ENCODE data around the gene DDX39A.

The DDX39A gene

GRCh38 chr19:14379294-14380065 is 39.7 kb downstream of the DDX39A start:
- Histone ChIP-seq H3K4ac (ENCODE audit: low read depth in 1 of 2, low read length in 2 of 2) (no peak overlapping the region), H3K79me1 (replicated peaks; ENCODE audit: low read length, poor library complexity, severe bottlenecking) (peaks cover 13% of the 10 kb centered on the region), H3K27ac (ENCODE audit: low read length, poor library complexity, severe bottlenecking) (no peak overlapping the region), H3K14ac (ENCODE audit: low read length in 2 of 2) (no peak overlapping the region), H3K4me3 (ENCODE audit: insufficient read depth in 1 of 2, low read depth in 1 of 2, low read length in 2 of 2) (no peak overlapping the region), H3K9ac (ENCODE audit: low read length) (no peak overlapping the region), H3K36me3 (ENCODE audit: control insufficient read depth in 1 of 2, insufficient read depth in 2 of 2, low read depth in 1 of 2, low read length in 2 of 2) (no peaks in the 10 kb centered on the region), H3K23ac (ENCODE audit: low read length in 2 of 2) (no peak overlapping the region), H3K4me1 (ENCODE audit: control insufficient read depth, insufficient read depth, low read depth, low read length) (peaks cover 32% of the 10 kb centered on the region), H2BK120ac (ENCODE audit: low read depth, low read length) (no peak overlapping the region), H3K27me3 (ENCODE audit: control insufficient read depth in 1 of 2, insufficient read depth in 1 of 2, low read length in 2 of 2) (no peaks in the 10 kb centered on the region), H2BK5ac (ENCODE audit: low read depth, low read length, poor library complexity, severe bottlenecking) (no peak overlapping the region), H2AK5ac (ENCODE audit: low read length, severe bottlenecking) (no peak overlapping the region), H3K9me3 (ENCODE audit: control insufficient read depth, low read length) (no peaks in the 10 kb centered on the region), H4K8ac (ENCODE audit: low read length) (no peak overlapping the region), H2AFZ (ENCODE audit: low read depth, low read length) (no peak overlapping the region), H3K4me2 (ENCODE audit: low read length, poor library complexity, severe bottlenecking) (no peak overlapping the region), H3K18ac (ENCODE audit: low read depth in 1 of 2, low read length in 2 of 2) (no peak overlapping the region), H2BK12ac (ENCODE audit: low read length in 2 of 2) (no peak overlapping the region), H4K91ac (ENCODE audit: low read length) (no peak overlapping the region), H2BK15ac (ENCODE audit: low read depth, poor library complexity, severe bottlenecking) (no peak overlapping the region)
- no peak for DNase-seq
- 81% methylated on average over 9 of the region's 9 CpGs for WGBS

GRCh38 chr19:14378890-14379289 is 40.3 kb downstream of the DDX39A start:
- H2BK15ac ChIP-seq (ENCODE audit: low read depth, poor library complexity, severe bottlenecking): no peak overlapping the region
- 73% methylated on average over 3 of the region's 4 CpGs for WGBS
- no peak overlapping the region for H3K23ac ChIP-seq (ENCODE audit: low read length in 2 of 2)
- H2AK5ac ChIP-seq (ENCODE audit: low read length, severe bottlenecking): no peak overlapping the region
- H3K79me1 ChIP-seq (replicated peaks; ENCODE audit: low read length, poor library complexity, severe bottlenecking): peaks cover 11% of the 10 kb centered on the region
- H3K36me3 ChIP-seq (ENCODE audit: control insufficient read depth in 1 of 2, insufficient read depth in 2 of 2, low read depth in 1 of 2, low read length in 2 of 2): no peaks in the 10 kb centered on the region
- H3K4me3 ChIP-seq (ENCODE audit: insufficient read depth in 1 of 2, low read depth in 1 of 2, low read length in 2 of 2): no peak overlapping the region
- peak overlapping the region; percentile 24 for H4K8ac ChIP-seq (ENCODE audit: low read length)
- H3K14ac ChIP-seq (ENCODE audit: low read length in 2 of 2): no peak overlapping the region
- no peak overlapping the region for H3K4ac ChIP-seq (ENCODE audit: low read depth in 1 of 2, low read length in 2 of 2)
- no peak overlapping the region for H2BK12ac ChIP-seq (ENCODE audit: low read length in 2 of 2)
- no peak overlapping the region for H4K91ac ChIP-seq (ENCODE audit: low read length)
- no peak overlapping the region for H2AFZ ChIP-seq (ENCODE audit: low read depth, low read length)
- H3K27ac ChIP-seq (ENCODE audit: low read length, poor library complexity, severe bottlenecking): no peak overlapping the region
- H3K18ac ChIP-seq (ENCODE audit: low read depth in 1 of 2, low read length in 2 of 2): no peak overlapping the region
- no peak overlapping the region for H2BK5ac ChIP-seq (ENCODE audit: low read depth, low read length, poor library complexity, severe bottlenecking)
- no peak overlapping the region for H3K9ac ChIP-seq (ENCODE audit: low read length)
- H3K9me3 ChIP-seq (ENCODE audit: control insufficient read depth, low read length): no peaks in the 10 kb centered on the region
- no peak for DNase-seq
- peaks cover 26% of the 10 kb centered on the region for H3K4me1 ChIP-seq (ENCODE audit: control insufficient read depth, insufficient read depth, low read depth, low read length)
- no peak overlapping the region for H3K4me2 ChIP-seq (ENCODE audit: low read length, poor library complexity, severe bottlenecking)
- no peak overlapping the region for H2BK120ac ChIP-seq (ENCODE audit: low read depth, low read length)
- no peaks in the 10 kb centered on the region for H3K27me3 ChIP-seq (ENCODE audit: control insufficient read depth in 1 of 2, insufficient read depth in 1 of 2, low read length in 2 of 2)

GRCh38 chr19:14377883-14378328 is 41.2 kb downstream of the DDX39A start:
- no peak overlapping the region for H2BK12ac ChIP-seq (ENCODE audit: low read length in 2 of 2)
- peaks cover 22% of the 10 kb centered on the region for H3K4me1 ChIP-seq (ENCODE audit: control insufficient read depth, insufficient read depth, low read depth, low read length)
- H2AK5ac ChIP-seq (ENCODE audit: low read length, severe bottlenecking): no peak overlapping the region
- peaks cover 7% of the 10 kb centered on the region for H3K79me1 ChIP-seq (replicated peaks; ENCODE audit: low read length, poor library complexity, severe bottlenecking)
- H2BK5ac ChIP-seq (ENCODE audit: low read depth, low read length, poor library complexity, severe bottlenecking): no peak overlapping the region
- no peak overlapping the region for H4K91ac ChIP-seq (ENCODE audit: low read length)
- H3K27ac ChIP-seq (ENCODE audit: low read length, poor library complexity, severe bottlenecking): no peak overlapping the region
- H3K36me3 ChIP-seq (ENCODE audit: control insufficient read depth in 1 of 2, insufficient read depth in 2 of 2, low read depth in 1 of 2, low read length in 2 of 2): no peaks in the 10 kb centered on the region
- H3K18ac ChIP-seq (ENCODE audit: low read depth in 1 of 2, low read length in 2 of 2): peak overlapping the region in 1 of 2 experiments; percentile 21
- H4K8ac ChIP-seq (ENCODE audit: low read length): no peak overlapping the region
- no peak overlapping the region for H2BK120ac ChIP-seq (ENCODE audit: low read depth, low read length)
- no peak overlapping the region for H3K4ac ChIP-seq (ENCODE audit: low read depth in 1 of 2, low read length in 2 of 2)
- no peak overlapping the region for H3K14ac ChIP-seq (ENCODE audit: low read length in 2 of 2)
- no peaks in the 10 kb centered on the region for H3K9me3 ChIP-seq (ENCODE audit: control insufficient read depth, low read length)
- no peak overlapping the region for H3K23ac ChIP-seq (ENCODE audit: low read length in 2 of 2)
- H3K4me2 ChIP-seq (ENCODE audit: low read length, poor library complexity, severe bottlenecking): peak overlapping the region; percentile 2
- no peak overlapping the region for H3K9ac ChIP-seq (ENCODE audit: low read length)
- H3K27me3 ChIP-seq (ENCODE audit: control insufficient read depth in 1 of 2, insufficient read depth in 1 of 2, low read length in 2 of 2): no peaks in the 10 kb centered on the region
- no peak for DNase-seq
- no peak overlapping the region for H2BK15ac ChIP-seq (ENCODE audit: low read depth, poor library complexity, severe bottlenecking)
- no peak overlapping the region for H2AFZ ChIP-seq (ENCODE audit: low read depth, low read length)
- 64% methylated on average over 13 of the region's 13 CpGs for WGBS
- H3K4me3 ChIP-seq (ENCODE audit: insufficient read depth in 1 of 2, low read depth in 1 of 2, low read length in 2 of 2): peak overlapping the region in 1 of 2 experiments; percentile 42

GRCh38 chr19:14375582-14376291 is 43.4 kb downstream of the DDX39A start:
- H3K79me1 ChIP-seq (replicated peaks; ENCODE audit: low read length, poor library complexity, severe bottlenecking): no peaks in the 10 kb centered on the region
- H3K27ac ChIP-seq (ENCODE audit: low read length, poor library complexity, severe bottlenecking): no peak overlapping the region
- H3K4me3 ChIP-seq (ENCODE audit: insufficient read depth in 1 of 2, low read depth in 1 of 2, low read length in 2 of 2): no peak overlapping the region
- H3K4ac ChIP-seq (ENCODE audit: low read depth in 1 of 2, low read length in 2 of 2): no peak overlapping the region
- H2AFZ ChIP-seq (ENCODE audit: low read depth, low read length): no peak overlapping the region
- H4K91ac ChIP-seq (ENCODE audit: low read length): peak overlapping the region; percentile 18
- no peak overlapping the region for H3K4me2 ChIP-seq (ENCODE audit: low read length, poor library complexity, severe bottlenecking)
- peaks cover 7% of the 10 kb centered on the region for H3K4me1 ChIP-seq (ENCODE audit: control insufficient read depth, insufficient read depth, low read depth, low read length)
- peak overlapping the region in 1 of 2 experiments; percentile 87 for H2BK12ac ChIP-seq (ENCODE audit: low read length in 2 of 2)
- no peaks in the 10 kb centered on the region for H3K9me3 ChIP-seq (ENCODE audit: control insufficient read depth, low read length)
- H2BK5ac ChIP-seq (ENCODE audit: low read depth, low read length, poor library complexity, severe bottlenecking): no peak overlapping the region
- peak overlapping the region; percentile 38 for H2BK120ac ChIP-seq (ENCODE audit: low read depth, low read length)
- peak overlapping the region; percentile 66 for H3K9ac ChIP-seq (ENCODE audit: low read length)
- H4K8ac ChIP-seq (ENCODE audit: low read length): peak overlapping the region; percentile 14
- H3K18ac ChIP-seq (ENCODE audit: low read depth in 1 of 2, low read length in 2 of 2): peak overlapping the region; percentile 40 to 70
- H3K23ac ChIP-seq (ENCODE audit: low read length in 2 of 2): no peak overlapping the region
- H3K36me3 ChIP-seq (ENCODE audit: control insufficient read depth in 1 of 2, insufficient read depth in 2 of 2, low read depth in 1 of 2, low read length in 2 of 2): no peaks in the 10 kb centered on the region
- WGBS: 82% methylated on average over 16 of the region's 17 CpGs
- peak overlapping the region; percentile 70 for H2BK15ac ChIP-seq (ENCODE audit: low read depth, poor library complexity, severe bottlenecking)
- no peak overlapping the region for H2AK5ac ChIP-seq (ENCODE audit: low read length, severe bottlenecking)
- H3K14ac ChIP-seq (ENCODE audit: low read length in 2 of 2): peak overlapping the region in 1 of 2 experiments; percentile 20
- H3K27me3 ChIP-seq (ENCODE audit: control insufficient read depth in 1 of 2, insufficient read depth in 1 of 2, low read length in 2 of 2): no peaks in the 10 kb centered on the region
- peak; percentile 46 for DNase-seq
